ENCODE data around the gene ASCC2. TPM values are rescaled to one million over a fixed set of nuclear protein-coding genes. Genes with fewer than 3 reads are reported as not detected.

ASCC2 gene
- total RNA-seq, 6 experiments from 2014 or later = 41.2 to 56.1 (median 47.4) TPM

DNA sequence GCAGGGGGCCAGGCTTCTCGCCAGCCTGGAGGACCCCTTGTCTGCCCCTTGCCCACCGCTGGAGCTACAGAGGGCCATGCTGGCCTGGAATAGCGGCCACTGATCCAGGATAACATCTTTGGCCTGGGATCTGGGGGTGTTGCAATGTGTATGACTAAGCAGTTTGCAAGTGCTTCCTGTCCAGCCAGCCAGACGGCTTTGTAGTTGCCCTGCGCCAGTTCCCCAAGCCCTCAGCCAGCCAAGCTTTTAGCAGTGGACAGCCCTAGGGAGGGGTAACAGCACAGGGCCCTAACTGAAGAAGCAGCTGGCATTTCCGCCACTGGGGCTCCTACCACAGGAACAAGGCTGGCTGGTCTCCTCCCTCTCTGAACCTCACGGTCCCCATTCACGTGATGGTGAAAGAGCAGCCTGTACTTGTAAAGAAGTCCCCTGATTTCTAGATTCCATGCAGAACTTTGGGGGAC, 38.8 kb downstream of the ASCC2 start:
- WGBS (ENCODE audit: insufficient coverage, low coverage, low lambda C conversion rate, missing lambda C conversion rate) = 3% methylated on average over 4 of the region's 8 CpGs
- peaks cover 0 to 44% (median 5%) of the 10 kb centered on the region in 4 donors for H3K36me3 ChIP-seq

DNA sequence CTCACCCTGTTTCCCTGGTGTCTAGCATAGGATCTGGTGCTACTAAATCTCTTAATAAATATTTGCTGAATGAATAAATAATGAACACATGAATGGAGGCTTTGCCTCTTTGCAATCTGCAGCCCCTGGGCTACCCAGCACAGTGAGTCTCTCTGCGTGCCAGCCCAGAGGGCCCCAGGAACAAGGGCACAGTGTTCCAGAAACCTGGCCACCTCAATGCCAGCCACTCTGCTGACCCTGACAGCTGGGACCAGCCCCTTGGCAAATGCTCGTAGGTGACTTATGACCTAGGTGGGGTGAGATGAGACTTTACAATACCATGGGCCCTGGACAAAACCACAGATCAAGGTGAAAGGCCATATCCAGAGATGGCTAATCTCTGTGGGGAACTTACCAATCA, 39.3 kb downstream of the ASCC2 start:
- intact Hi-C loops (cut with DNase I) = no loop called here
- H3K27me3 ChIP-seq = no peaks in the 10 kb centered on the region
- peaks cover 0 to 40% (median 3%) of the 10 kb centered on the region in 4 donors for H3K36me3 ChIP-seq
- no peaks in the 10 kb centered on the region for H3K9me3 ChIP-seq
- peak overlapping the region; percentile 52 to 83 (median 65) for H3K27ac ChIP-seq
- TF ChIP-seq POLR2A (IDR thresholded peaks at IDR 0.05) = no peak
- TF ChIP-seq, protein P1, sequence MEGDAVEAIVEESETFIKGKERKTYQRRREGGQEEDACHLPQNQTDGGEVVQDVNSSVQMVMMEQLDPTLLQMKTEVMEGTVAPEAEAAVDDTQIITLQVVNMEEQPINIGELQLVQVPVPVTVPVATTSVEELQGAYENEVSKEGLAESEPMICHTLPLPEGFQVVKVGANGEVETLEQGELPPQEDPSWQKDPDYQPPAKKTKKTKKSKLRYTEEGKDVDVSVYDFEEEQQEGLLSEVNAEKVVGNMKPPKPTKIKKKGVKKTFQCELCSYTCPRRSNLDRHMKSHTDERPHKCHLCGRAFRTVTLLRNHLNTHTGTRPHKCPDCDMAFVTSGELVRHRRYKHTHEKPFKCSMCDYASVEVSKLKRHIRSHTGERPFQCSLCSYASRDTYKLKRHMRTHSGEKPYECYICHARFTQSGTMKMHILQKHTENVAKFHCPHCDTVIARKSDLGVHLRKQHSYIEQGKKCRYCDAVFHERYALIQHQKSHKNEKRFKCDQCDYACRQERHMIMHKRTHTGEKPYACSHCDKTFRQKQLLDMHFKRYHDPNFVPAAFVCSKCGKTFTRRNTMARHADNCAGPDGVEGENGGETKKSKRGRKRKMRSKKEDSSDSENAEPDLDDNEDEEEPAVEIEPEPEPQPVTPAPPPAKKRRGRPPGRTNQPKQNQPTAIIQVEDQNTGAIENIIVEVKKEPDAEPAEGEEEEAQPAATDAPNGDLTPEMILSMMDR (IDR thresholded peaks at IDR 0.05) = no peak
- H3K4me3 ChIP-seq = no peak overlapping the region
- no CpG with 5 or more reads among the region's 2 CpGs for WGBS (ENCODE audit: insufficient coverage, low coverage, low lambda C conversion rate, missing lambda C conversion rate)
- ATAC-seq (peak; percentile 66 to 84 (median 81)), DNase-seq (peak; percentile 61 to 93 (median 90))
- peaks cover 0 to 51% (median 16%) of the 10 kb centered on the region in 4 donors for H3K4me1 ChIP-seq

More for the DNA sequence above, 38.8 kb downstream of the ASCC2 start:
- Histone ChIP-seq H3K9me3 (no peaks in the 10 kb centered on the region), H3K27me3 (no peaks in the 10 kb centered on the region), H3K4me1 (peaks cover 0 to 51% (median 16%) of the 10 kb centered on the region in 4 donors), H3K27ac (peak overlapping the region; percentile 52 to 83 (median 65)), H3K4me3 (no peak overlapping the region)
- intact Hi-C loops (cut with DNase I) = no loop called here
- peak; percentile 87 to 95 (median 93) for DNase-seq
- TF ChIP-seq, protein P1 (IDR thresholded peaks at IDR 0.05) = peak in 1 of 4 donors; percentile 36
- peak; percentile 47 for TF ChIP-seq POLR2A (IDR thresholded peaks at IDR 0.05)
- ATAC-seq = peak; percentile 91 to 93 (median 93)

DNA sequence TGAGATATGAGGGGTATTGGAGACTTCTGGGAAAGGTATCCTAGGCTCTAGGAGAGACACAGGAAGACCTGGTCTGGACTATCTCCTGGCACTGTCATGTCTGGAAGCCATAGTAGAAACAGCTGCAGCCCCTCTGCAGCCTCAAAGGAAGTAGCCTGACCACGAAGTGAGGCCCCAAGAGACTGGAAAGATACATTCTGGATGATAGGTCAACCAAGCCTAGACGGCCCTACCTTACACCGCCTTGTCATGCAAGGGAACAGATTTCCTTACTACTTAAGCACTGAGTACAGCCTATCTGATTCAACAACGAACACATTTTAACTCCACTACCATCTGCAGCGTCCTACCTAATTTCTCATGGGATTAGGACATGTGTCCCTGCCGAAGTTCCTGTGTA, 39.8 kb downstream of the ASCC2 start:
- Histone ChIP-seq H3K36me3 (peaks cover 0 to 39% (median 3%) of the 10 kb centered on the region in 4 donors), H3K9me3 (no peaks in the 10 kb centered on the region), H3K4me3 (no peak overlapping the region), H3K27me3 (no peaks in the 10 kb centered on the region), H3K27ac (peak overlapping the region; percentile 10 to 83 (median 52)), H3K4me1 (peaks cover 0 to 51% (median 16%) of the 10 kb centered on the region in 4 donors)
- intact Hi-C loops (cut with DNase I) = no loop called here
- DNase-seq = no peak
- no peak for TF ChIP-seq POLR2A (IDR thresholded peaks at IDR 0.05)
- TF ChIP-seq, protein P1 (IDR thresholded peaks at IDR 0.05) = no peak
- WGBS (ENCODE audit: insufficient coverage, low coverage, low lambda C conversion rate, missing lambda C conversion rate) = 79% methylated on average over 5 of the region's 6 CpGs
- no peak for ATAC-seq

- Histone ChIP-seq H3K4me1 (peaks cover 0 to 51% (median 16%) of the 10 kb centered on the region in 4 donors), H3K27ac (peak overlapping the region in 1 of 3 donors; percentile 83)
- no peak for ATAC-seq
Measured at GRCh38 chr22:29797351-29797750, 40.7 kb downstream of the ASCC2 start.

More at GRCh38 chr22:29797351-29797750, 40.7 kb downstream of the ASCC2 start:
- TF ChIP-seq, protein P1 (IDR thresholded peaks at IDR 0.05) = no peak
- no peak for TF ChIP-seq POLR2A (IDR thresholded peaks at IDR 0.05)
- no peak overlapping the region for H3K4me3 ChIP-seq
- WGBS (ENCODE audit: insufficient coverage, low coverage, low lambda C conversion rate, missing lambda C conversion rate) = 57% methylated on average over 1 of the region's 3 CpGs
- H3K27me3 ChIP-seq = no peaks in the 10 kb centered on the region
- no peaks in the 10 kb centered on the region for H3K9me3 ChIP-seq
- intact Hi-C loops (cut with DNase I) = no loop called here
- peaks cover 0 to 40% (median 7%) of the 10 kb centered on the region in 4 donors for H3K36me3 ChIP-seq
- no peak for DNase-seq
